Measurements from ENCODE around the gene MYRIP.

DNA sequence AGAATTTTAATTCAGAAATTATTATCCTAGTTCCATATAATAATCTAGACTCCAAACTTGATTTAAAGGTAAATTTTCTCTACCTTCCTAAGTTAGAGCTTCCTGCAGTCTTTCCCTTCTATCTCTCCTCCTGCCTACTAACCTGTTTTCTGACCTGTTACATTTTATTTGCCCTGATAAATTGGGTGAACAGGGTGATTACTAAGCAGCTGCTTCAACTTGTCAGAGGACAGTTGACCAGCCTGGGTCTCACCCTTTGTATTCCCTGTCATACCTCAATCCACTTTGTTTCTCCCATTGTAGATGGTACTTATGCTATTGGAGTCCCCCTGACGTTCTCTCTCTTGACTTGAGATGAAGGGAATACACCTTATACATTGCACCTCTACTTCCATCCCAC, 28.4 kb upstream of the MYRIP start:
- TF ChIP-seq, protein P1, sequence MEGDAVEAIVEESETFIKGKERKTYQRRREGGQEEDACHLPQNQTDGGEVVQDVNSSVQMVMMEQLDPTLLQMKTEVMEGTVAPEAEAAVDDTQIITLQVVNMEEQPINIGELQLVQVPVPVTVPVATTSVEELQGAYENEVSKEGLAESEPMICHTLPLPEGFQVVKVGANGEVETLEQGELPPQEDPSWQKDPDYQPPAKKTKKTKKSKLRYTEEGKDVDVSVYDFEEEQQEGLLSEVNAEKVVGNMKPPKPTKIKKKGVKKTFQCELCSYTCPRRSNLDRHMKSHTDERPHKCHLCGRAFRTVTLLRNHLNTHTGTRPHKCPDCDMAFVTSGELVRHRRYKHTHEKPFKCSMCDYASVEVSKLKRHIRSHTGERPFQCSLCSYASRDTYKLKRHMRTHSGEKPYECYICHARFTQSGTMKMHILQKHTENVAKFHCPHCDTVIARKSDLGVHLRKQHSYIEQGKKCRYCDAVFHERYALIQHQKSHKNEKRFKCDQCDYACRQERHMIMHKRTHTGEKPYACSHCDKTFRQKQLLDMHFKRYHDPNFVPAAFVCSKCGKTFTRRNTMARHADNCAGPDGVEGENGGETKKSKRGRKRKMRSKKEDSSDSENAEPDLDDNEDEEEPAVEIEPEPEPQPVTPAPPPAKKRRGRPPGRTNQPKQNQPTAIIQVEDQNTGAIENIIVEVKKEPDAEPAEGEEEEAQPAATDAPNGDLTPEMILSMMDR (IDR thresholded peaks at IDR 0.05 in 2 of 3, conservative IDR thresholded peaks at IDR 0.05 in 1 of 3; ENCODE audit: borderline replicate concordance in 1 of 3, insufficient read depth in 1 of 3, low read depth in 2 of 3, low read length in 2 of 3), result no peak
- TF ChIP-seq POLR2AphosphoS5 (IDR thresholded peaks at IDR 0.05; ENCODE audit: low read depth, low read length) (no peak), EZH2 (IDR thresholded peaks at IDR 0.05) (no peak), FOSL1 (IDR thresholded peaks at IDR 0.05; ENCODE audit: low read depth) (no peak), POLR2A (IDR thresholded peaks at IDR 0.05; ENCODE audit: borderline replicate concordance, extremely low read depth, insufficient read depth, insufficient read length) (no peak), SRF (IDR thresholded peaks at IDR 0.05; ENCODE audit: low read depth) (no peak), CEBPB (IDR thresholded peaks at IDR 0.05; ENCODE audit: low read depth) (no peak), TCF7L2 (IDR thresholded peaks at IDR 0.05; ENCODE audit: borderline replicate concordance, extremely low read depth, insufficient read depth, insufficient read length) (no peak), RAD21 (IDR thresholded peaks at IDR 0.05; ENCODE audit: low read depth) (no peak), EZH2phosphoT487 (IDR thresholded peaks at IDR 0.05; ENCODE audit: borderline replicate concordance) (no peak)
- TF ChIP-seq, protein P2, sequence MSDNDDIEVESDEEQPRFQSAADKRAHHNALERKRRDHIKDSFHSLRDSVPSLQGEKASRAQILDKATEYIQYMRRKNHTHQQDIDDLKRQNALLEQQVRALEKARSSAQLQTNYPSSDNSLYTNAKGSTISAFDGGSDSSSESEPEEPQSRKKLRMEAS (IDR thresholded peaks at IDR 0.05), result no peak
- TF ChIP-seq, protein P3, sequence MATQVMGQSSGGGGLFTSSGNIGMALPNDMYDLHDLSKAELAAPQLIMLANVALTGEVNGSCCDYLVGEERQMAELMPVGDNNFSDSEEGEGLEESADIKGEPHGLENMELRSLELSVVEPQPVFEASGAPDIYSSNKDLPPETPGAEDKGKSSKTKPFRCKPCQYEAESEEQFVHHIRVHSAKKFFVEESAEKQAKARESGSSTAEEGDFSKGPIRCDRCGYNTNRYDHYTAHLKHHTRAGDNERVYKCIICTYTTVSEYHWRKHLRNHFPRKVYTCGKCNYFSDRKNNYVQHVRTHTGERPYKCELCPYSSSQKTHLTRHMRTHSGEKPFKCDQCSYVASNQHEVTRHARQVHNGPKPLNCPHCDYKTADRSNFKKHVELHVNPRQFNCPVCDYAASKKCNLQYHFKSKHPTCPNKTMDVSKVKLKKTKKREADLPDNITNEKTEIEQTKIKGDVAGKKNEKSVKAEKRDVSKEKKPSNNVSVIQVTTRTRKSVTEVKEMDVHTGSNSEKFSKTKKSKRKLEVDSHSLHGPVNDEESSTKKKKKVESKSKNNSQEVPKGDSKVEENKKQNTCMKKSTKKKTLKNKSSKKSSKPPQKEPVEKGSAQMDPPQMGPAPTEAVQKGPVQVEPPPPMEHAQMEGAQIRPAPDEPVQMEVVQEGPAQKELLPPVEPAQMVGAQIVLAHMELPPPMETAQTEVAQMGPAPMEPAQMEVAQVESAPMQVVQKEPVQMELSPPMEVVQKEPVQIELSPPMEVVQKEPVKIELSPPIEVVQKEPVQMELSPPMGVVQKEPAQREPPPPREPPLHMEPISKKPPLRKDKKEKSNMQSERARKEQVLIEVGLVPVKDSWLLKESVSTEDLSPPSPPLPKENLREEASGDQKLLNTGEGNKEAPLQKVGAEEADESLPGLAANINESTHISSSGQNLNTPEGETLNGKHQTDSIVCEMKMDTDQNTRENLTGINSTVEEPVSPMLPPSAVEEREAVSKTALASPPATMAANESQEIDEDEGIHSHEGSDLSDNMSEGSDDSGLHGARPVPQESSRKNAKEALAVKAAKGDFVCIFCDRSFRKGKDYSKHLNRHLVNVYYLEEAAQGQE (IDR thresholded peaks at IDR 0.05; ENCODE audit: low read depth), result no peak
- TF ChIP-seq, protein P4, sequence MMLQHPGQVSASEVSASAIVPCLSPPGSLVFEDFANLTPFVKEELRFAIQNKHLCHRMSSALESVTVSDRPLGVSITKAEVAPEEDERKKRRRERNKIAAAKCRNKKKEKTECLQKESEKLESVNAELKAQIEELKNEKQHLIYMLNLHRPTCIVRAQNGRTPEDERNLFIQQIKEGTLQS (IDR thresholded peaks at IDR 0.05), result no peak

All from HCT116 (cell line).